Measurements from ENCODE around the gene CHADL. TPM values are rescaled to one million over a fixed set of nuclear protein-coding genes. Genes with fewer than 3 reads are reported as not detected.
"Not testable (repeated sequence)": the region's sequence is repeated elsewhere in the genome, so short reads cannot be mapped to it uniquely, and the experiment has no call there.

The CHADL gene
- total RNA-seq, 2 experiments from 2014 or later: 0.12 to 0.38 TPM

- Mint-ChIP-seq H3K27me3 (no peaks in the 10 kb centered on the region), H3K9me3 (ENCODE audit: low read depth) (no peaks in the 10 kb centered on the region), H3K27ac (no peak overlapping the region), H3K4me3 (no peak overlapping the region), H3K36me3 (peaks cover 46% of the 10 kb centered on the region), H3K4me1 (no peaks in the 10 kb centered on the region)
- DNase-seq: no peak
- CTCF ChIA-PET: no interaction called here
- ATAC-seq: no peak
These were observed 27.2 kb upstream of the CHADL start for GRCh38 chr22:41267958-41268357.

GRCh38 chr22:41264408-41264941 lies 23.7 kb upstream of the CHADL start:
- ATAC-seq (no peak), DNase-seq (no peak)
- H3K27ac Mint-ChIP-seq: no peak overlapping the region
- no peaks in the 10 kb centered on the region for H3K9me3 Mint-ChIP-seq (ENCODE audit: low read depth)
- no peaks in the 10 kb centered on the region for H3K4me1 Mint-ChIP-seq
- no peaks in the 10 kb centered on the region for H3K27me3 Mint-ChIP-seq
- CTCF ChIA-PET: interaction anchor here (3.8 kb wide), 1 partner anchor 27 kb away, joined by 14 read pairs; no protein-coding TSS in a partner anchor
- H3K36me3 Mint-ChIP-seq: peaks cover 41% of the 10 kb centered on the region
- H3K4me3 Mint-ChIP-seq: no peak overlapping the region

- Mint-ChIP-seq H3K9me3 (ENCODE audit: low read depth) (no peaks in the 10 kb centered on the region), H3K36me3 (peaks cover 40% of the 10 kb centered on the region), H3K4me3 (no peak overlapping the region), H3K27me3 (no peaks in the 10 kb centered on the region), H3K27ac (no peak overlapping the region), H3K4me1 (no peaks in the 10 kb centered on the region)
- CTCF ChIA-PET: interaction anchor here (3.8 kb wide), 1 partner anchor 26 kb away, joined by 14 read pairs; no protein-coding TSS in a partner anchor
- ATAC-seq (no peak), DNase-seq (no peak)
These were observed 23.0 kb upstream of the CHADL start for GRCh38 chr22:41263704-41264103.

- ATAC-seq (no peak), DNase-seq (no peak)
- H3K4me3 Mint-ChIP-seq: no peak overlapping the region
- CTCF ChIA-PET: interaction anchor here (0.6 kb wide), 1 partner anchor 401 kb away, joined by 3 read pairs; no protein-coding TSS in a partner anchor
- no peaks in the 10 kb centered on the region for H3K9me3 Mint-ChIP-seq (ENCODE audit: low read depth)
- H3K36me3 Mint-ChIP-seq: peaks cover 34% of the 10 kb centered on the region
- no peaks in the 10 kb centered on the region for H3K4me1 Mint-ChIP-seq
- H3K27me3 Mint-ChIP-seq: no peaks in the 10 kb centered on the region
- no peak overlapping the region for H3K27ac Mint-ChIP-seq
These were observed 21.6 kb upstream of the CHADL start for GRCh38 chr22:41262250-41262765.

- Mint-ChIP-seq H3K4me1 (no peaks in the 10 kb centered on the region), H3K27me3 (no peaks in the 10 kb centered on the region), H3K36me3 (peaks cover 38% of the 10 kb centered on the region), H3K9me3 (ENCODE audit: low read depth) (no peaks in the 10 kb centered on the region), H3K4me3 (no peak overlapping the region), H3K27ac (no peak overlapping the region)
- CTCF ChIA-PET: interaction anchor here (0.6 kb wide), 1 partner anchor 402 kb away, joined by 3 read pairs; no protein-coding TSS in a partner anchor
- DNase-seq (no peak), ATAC-seq (no peak)
These were observed 21.0 kb upstream of the CHADL start for GRCh38 chr22:41261541-41262249.

- no peaks in the 10 kb centered on the region for H3K9me3 Mint-ChIP-seq (ENCODE audit: low read depth)
- H3K36me3 Mint-ChIP-seq: peaks cover 33% of the 10 kb centered on the region
- no peaks in the 10 kb centered on the region for H3K27me3 Mint-ChIP-seq
- CTCF ChIA-PET: interaction anchor here (1.1 kb wide), 1 partner anchor 10 kb away, joined by 3 read pairs; no protein-coding TSS in a partner anchor
- no peak for ATAC-seq
- no peak overlapping the region for H3K4me3 Mint-ChIP-seq
- no peak for DNase-seq
- no peaks in the 10 kb centered on the region for H3K4me1 Mint-ChIP-seq
- H3K27ac Mint-ChIP-seq: no peak overlapping the region
These were observed 20.1 kb upstream of the CHADL start for GRCh38 chr22:41260871-41261270.

GRCh38 chr22:41259756-41260155 lies 19.0 kb upstream of the CHADL start:
- not testable (repeated sequence) for H3K27me3 Mint-ChIP-seq; H3K9me3 Mint-ChIP-seq (ENCODE audit: low read depth); DNase-seq; H3K4me3 Mint-ChIP-seq; H3K4me1 Mint-ChIP-seq; ATAC-seq; H3K27ac Mint-ChIP-seq
- CTCF ChIA-PET: interaction anchor here (1.0 to 1.1 kb wide), 3 partner anchors 11 to 337 kb away, joined by 3 to 4 read pairs (median 3); no protein-coding TSS in a partner anchor
- peaks cover 31% of the 10 kb centered on the region for H3K36me3 Mint-ChIP-seq

GRCh38 chr22:41257696-41258095 lies 17.0 kb upstream of the CHADL start:
- H3K27me3 Mint-ChIP-seq: no peaks in the 10 kb centered on the region
- H3K27ac Mint-ChIP-seq: no peak overlapping the region
- DNase-seq (no peak), ATAC-seq (no peak)
- no peaks in the 10 kb centered on the region for H3K4me1 Mint-ChIP-seq
- CTCF ChIA-PET: interaction anchor here (1.3 kb wide), 1 partner anchor 20 kb away, joined by 3 read pairs; no protein-coding TSS in a partner anchor
- peaks cover 36% of the 10 kb centered on the region for H3K36me3 Mint-ChIP-seq
- H3K4me3 Mint-ChIP-seq: no peak overlapping the region
- H3K9me3 Mint-ChIP-seq (ENCODE audit: low read depth): no peaks in the 10 kb centered on the region

GRCh38 chr22:41256254-41257253 lies 15.8 kb upstream of the CHADL start:
- CTCF ChIA-PET: interaction anchor here (1.3 kb wide), 1 partner anchor 19 kb away, joined by 3 read pairs; no protein-coding TSS in a partner anchor
- Mint-ChIP-seq H3K36me3 (peaks cover 35% of the 10 kb centered on the region), H3K4me1 (no peaks in the 10 kb centered on the region), H3K27me3 (no peaks in the 10 kb centered on the region), H3K27ac (no peak overlapping the region), H3K4me3 (no peak overlapping the region), H3K9me3 (ENCODE audit: low read depth) (no peaks in the 10 kb centered on the region)
- ATAC-seq (no peak), DNase-seq (no peak)

- no peak overlapping the region for H3K27ac Mint-ChIP-seq
- DNase-seq: no peak
- H3K4me3 Mint-ChIP-seq: no peak overlapping the region
- no peak for ATAC-seq
- CTCF ChIA-PET: no interaction called here
- no peaks in the 10 kb centered on the region for H3K4me1 Mint-ChIP-seq
- peaks cover 46% of the 10 kb centered on the region for H3K36me3 Mint-ChIP-seq
- H3K9me3 Mint-ChIP-seq (ENCODE audit: low read depth): no peaks in the 10 kb centered on the region
- H3K27me3 Mint-ChIP-seq: no peaks in the 10 kb centered on the region
These were observed 13.5 kb upstream of the CHADL start for GRCh38 chr22:41254230-41254629.

- peaks cover 44% of the 10 kb centered on the region for H3K36me3 Mint-ChIP-seq
These were observed 11.6 kb upstream of the CHADL start for GRCh38 chr22:41252365-41252764.

GRCh38 chr22:41250127-41250526 lies 9.4 kb upstream of the CHADL start:
- DNase-seq: no peak
- Mint-ChIP-seq H3K4me3 (no peak overlapping the region), H3K27me3 (no peaks in the 10 kb centered on the region), H3K27ac (no peak overlapping the region), H3K4me1 (no peaks in the 10 kb centered on the region), H3K9me3 (ENCODE audit: low read depth) (no peaks in the 10 kb centered on the region), H3K36me3 (peaks cover 37% of the 10 kb centered on the region)
- CTCF ChIA-PET: interaction anchor here (1.5 kb wide), 1 partner anchor 13 kb away, joined by 4 read pairs; no protein-coding TSS in a partner anchor
- ATAC-seq: no peak

More at GRCh38 chr22:41252365-41252764, 11.6 kb upstream of the CHADL start:
- Mint-ChIP-seq H3K4me3 (no peak overlapping the region), H3K9me3 (ENCODE audit: low read depth) (no peaks in the 10 kb centered on the region), H3K27ac (no peak overlapping the region), H3K4me1 (no peaks in the 10 kb centered on the region), H3K27me3 (no peaks in the 10 kb centered on the region)
- DNase-seq (no peak), ATAC-seq (no peak)
- CTCF ChIA-PET: interaction anchor here (0.6 to 1.4 kb wide), 2 partner anchors 9 to 396 kb away, joined by 3 read pairs; partner anchors contain the start of gene ST13

GRCh38 chr22:41249442-41249841 lies 8.7 kb upstream of the CHADL start:
- Mint-ChIP-seq H3K27me3 (no peaks in the 10 kb centered on the region), H3K9me3 (ENCODE audit: low read depth) (no peaks in the 10 kb centered on the region), H3K4me1 (no peaks in the 10 kb centered on the region), H3K4me3 (no peak overlapping the region), H3K27ac (no peak overlapping the region), H3K36me3 (peaks cover 36% of the 10 kb centered on the region)
- ATAC-seq: no peak
- no peak for DNase-seq
- CTCF ChIA-PET: interaction anchor here (1.5 kb wide), 1 partner anchor 12 kb away, joined by 4 read pairs; no protein-coding TSS in a partner anchor
